ENCODE results near the gene ZSWIM6. TPM values are rescaled to one million over a fixed set of nuclear protein-coding genes. Genes with fewer than 3 reads are reported as not detected.

Gene ZSWIM6
- total and polyA plus RNA-seq, 4 donors, result 14.5 to 32.2 (median 30.3) TPM

- Histone ChIP-seq H3K4me3 (ENCODE audit: low read depth, low read length) (no peak overlapping the region), H3K27me3 (ENCODE audit: control insufficient read depth, insufficient read depth, low read length) (no peaks in the 10 kb centered on the region), H3K9me3 (ENCODE audit: control insufficient read depth, insufficient read depth, low read length) (peaks cover 2% of the 10 kb centered on the region), H3K36me3 (ENCODE audit: control insufficient read depth, insufficient read depth, low read length) (no peaks in the 10 kb centered on the region), H3K27ac (ENCODE audit: low read depth, low read length) (no peak overlapping the region), H3K4me1 (ENCODE audit: control insufficient read depth, insufficient read depth, low read length) (peaks cover 21% of the 10 kb centered on the region)
- DNase-seq (ENCODE audit: low read depth in 4 of 6, low spot score in 6 of 6), result no peak
- WGBS (ENCODE audit: insufficient coverage), result 100% methylated on average over 1 of the region's 3 CpGs
Observed at GRCh38 chr5:61340775-61341361, 8.8 kb downstream of the ZSWIM6 start.

GRCh38 chr5:61342071-61342501 lies 10.0 kb downstream of the ZSWIM6 start:
- Histone ChIP-seq H3K9me3 (ENCODE audit: control insufficient read depth, insufficient read depth, low read length) (peaks cover under 1% of the 10 kb centered on the region), H3K4me1 (ENCODE audit: control insufficient read depth, insufficient read depth, low read length) (peaks cover 13% of the 10 kb centered on the region), H3K4me3 (ENCODE audit: low read depth, low read length) (no peak overlapping the region), H3K27me3 (ENCODE audit: control insufficient read depth, insufficient read depth, low read length) (no peaks in the 10 kb centered on the region), H3K36me3 (ENCODE audit: control insufficient read depth, insufficient read depth, low read length) (no peaks in the 10 kb centered on the region), H3K27ac (ENCODE audit: low read depth, low read length) (no peak overlapping the region)
- no CpG with 5 or more reads among the region's 4 CpGs for whole genome bisulfite sequencing (ENCODE audit: insufficient coverage)
- DNase-seq (ENCODE audit: low read depth in 4 of 6, low spot score in 6 of 6), result no peak

- H3K27me3 ChIP-seq (ENCODE audit: control insufficient read depth, insufficient read depth, low read length), result no peaks in the 10 kb centered on the region
- H3K36me3 ChIP-seq (ENCODE audit: control insufficient read depth, insufficient read depth, low read length), result no peaks in the 10 kb centered on the region
- no peaks in the 10 kb centered on the region for H3K9me3 ChIP-seq (ENCODE audit: control insufficient read depth, insufficient read depth, low read length)
- DNase-seq (ENCODE audit: low read depth in 4 of 6, low spot score in 6 of 6), result no peak
- WGBS (ENCODE audit: insufficient coverage), result no CpG with 5 or more reads among the region's 6 CpGs
- H3K4me3 ChIP-seq (ENCODE audit: low read depth, low read length), result no peak overlapping the region
- peaks cover 11% of the 10 kb centered on the region for H3K4me1 ChIP-seq (ENCODE audit: control insufficient read depth, insufficient read depth, low read length)
- no peak overlapping the region for H3K27ac ChIP-seq (ENCODE audit: low read depth, low read length)
Observed at GRCh38 chr5:61344187-61344944, 12.3 kb downstream of the ZSWIM6 start.

- peaks cover 11% of the 10 kb centered on the region for H3K4me1 ChIP-seq (ENCODE audit: control insufficient read depth, insufficient read depth, low read length)
Observed at GRCh38 chr5:61346511-61346910, 14.5 kb downstream of the ZSWIM6 start.

GRCh38 chr5:61347080-61347479 lies 15.0 kb downstream of the ZSWIM6 start:
- peak overlapping the region; percentile 49 for H3K27ac ChIP-seq (ENCODE audit: low read depth, low read length)

More at GRCh38 chr5:61346511-61346910, 14.5 kb downstream of the ZSWIM6 start:
- WGBS (ENCODE audit: insufficient coverage), result no CpG with 5 or more reads among the region's 2 CpGs
- Histone ChIP-seq H3K36me3 (ENCODE audit: control insufficient read depth, insufficient read depth, low read length) (no peaks in the 10 kb centered on the region), H3K27me3 (ENCODE audit: control insufficient read depth, insufficient read depth, low read length) (no peaks in the 10 kb centered on the region), H3K4me3 (ENCODE audit: low read depth, low read length) (no peak overlapping the region), H3K9me3 (ENCODE audit: control insufficient read depth, insufficient read depth, low read length) (no peaks in the 10 kb centered on the region), H3K27ac (ENCODE audit: low read depth, low read length) (no peak overlapping the region)
- DNase-seq (ENCODE audit: low read depth in 4 of 6, low spot score in 6 of 6), result no peak

GRCh38 chr5:61348447-61348846 lies 16.4 kb downstream of the ZSWIM6 start:
- Histone ChIP-seq H3K9me3 (ENCODE audit: control insufficient read depth, insufficient read depth, low read length) (no peaks in the 10 kb centered on the region), H3K4me1 (ENCODE audit: control insufficient read depth, insufficient read depth, low read length) (peaks cover 11% of the 10 kb centered on the region)
- 17% methylated on average over 1 of the region's 2 CpGs for WGBS (ENCODE audit: insufficient coverage)

More at GRCh38 chr5:61347080-61347479, 15.0 kb downstream of the ZSWIM6 start:
- Histone ChIP-seq H3K4me1 (ENCODE audit: control insufficient read depth, insufficient read depth, low read length) (peaks cover 11% of the 10 kb centered on the region), H3K36me3 (ENCODE audit: control insufficient read depth, insufficient read depth, low read length) (no peaks in the 10 kb centered on the region), H3K4me3 (ENCODE audit: low read depth, low read length) (no peak overlapping the region), H3K27me3 (ENCODE audit: control insufficient read depth, insufficient read depth, low read length) (no peaks in the 10 kb centered on the region), H3K9me3 (ENCODE audit: control insufficient read depth, insufficient read depth, low read length) (no peaks in the 10 kb centered on the region)
- 94% methylated on average over 2 of the region's 3 CpGs for WGBS (ENCODE audit: insufficient coverage)
- DNase-seq (ENCODE audit: low read depth in 4 of 6, low spot score in 6 of 6), result no peak

GRCh38 chr5:61349935-61350334 lies 17.9 kb downstream of the ZSWIM6 start:
- Histone ChIP-seq H3K36me3 (ENCODE audit: control insufficient read depth, insufficient read depth, low read length) (no peaks in the 10 kb centered on the region), H3K27ac (ENCODE audit: low read depth, low read length) (no peak overlapping the region), H3K27me3 (ENCODE audit: control insufficient read depth, insufficient read depth, low read length) (no peaks in the 10 kb centered on the region), H3K4me1 (ENCODE audit: control insufficient read depth, insufficient read depth, low read length) (no peaks in the 10 kb centered on the region), H3K4me3 (ENCODE audit: low read depth, low read length) (no peak overlapping the region), H3K9me3 (ENCODE audit: control insufficient read depth, insufficient read depth, low read length) (no peaks in the 10 kb centered on the region)
- DNase-seq (ENCODE audit: low read depth in 4 of 6, low spot score in 6 of 6), result no peak

More at GRCh38 chr5:61348447-61348846, 16.4 kb downstream of the ZSWIM6 start:
- Histone ChIP-seq H3K4me3 (ENCODE audit: low read depth, low read length) (no peak overlapping the region), H3K36me3 (ENCODE audit: control insufficient read depth, insufficient read depth, low read length) (no peaks in the 10 kb centered on the region), H3K27ac (ENCODE audit: low read depth, low read length) (no peak overlapping the region), H3K27me3 (ENCODE audit: control insufficient read depth, insufficient read depth, low read length) (no peaks in the 10 kb centered on the region)
- DNase-seq (ENCODE audit: low read depth in 4 of 6, low spot score in 6 of 6), result no peak

GRCh38 chr5:61350535-61350934 lies 18.5 kb downstream of the ZSWIM6 start:
- no peak for DNase-seq (ENCODE audit: low read depth in 4 of 6, low spot score in 6 of 6)
- H3K4me1 ChIP-seq (ENCODE audit: control insufficient read depth, insufficient read depth, low read length), result no peaks in the 10 kb centered on the region
- H3K9me3 ChIP-seq (ENCODE audit: control insufficient read depth, insufficient read depth, low read length), result no peaks in the 10 kb centered on the region
- no peaks in the 10 kb centered on the region for H3K36me3 ChIP-seq (ENCODE audit: control insufficient read depth, insufficient read depth, low read length)
- no CpG with 5 or more reads among the region's 4 CpGs for WGBS (ENCODE audit: insufficient coverage)
- H3K4me3 ChIP-seq (ENCODE audit: low read depth, low read length), result no peak overlapping the region
- H3K27me3 ChIP-seq (ENCODE audit: control insufficient read depth, insufficient read depth, low read length), result no peaks in the 10 kb centered on the region
- no peak overlapping the region for H3K27ac ChIP-seq (ENCODE audit: low read depth, low read length)

- WGBS (ENCODE audit: insufficient coverage), result 92% methylated on average over 1 of the region's 2 CpGs
- Histone ChIP-seq H3K27me3 (ENCODE audit: control insufficient read depth, insufficient read depth, low read length) (no peaks in the 10 kb centered on the region), H3K27ac (ENCODE audit: low read depth, low read length) (no peak overlapping the region), H3K4me1 (ENCODE audit: control insufficient read depth, insufficient read depth, low read length) (no peaks in the 10 kb centered on the region), H3K9me3 (ENCODE audit: control insufficient read depth, insufficient read depth, low read length) (no peaks in the 10 kb centered on the region), H3K36me3 (ENCODE audit: control insufficient read depth, insufficient read depth, low read length) (no peaks in the 10 kb centered on the region), H3K4me3 (ENCODE audit: low read depth, low read length) (no peak overlapping the region)
- no peak for DNase-seq (ENCODE audit: low read depth in 4 of 6, low spot score in 6 of 6)
Observed at GRCh38 chr5:61351733-61352132, 19.7 kb downstream of the ZSWIM6 start.

GRCh38 chr5:61352180-61352579 lies 20.1 kb downstream of the ZSWIM6 start:
- Histone ChIP-seq H3K27me3 (ENCODE audit: control insufficient read depth, insufficient read depth, low read length) (no peaks in the 10 kb centered on the region), H3K9me3 (ENCODE audit: control insufficient read depth, insufficient read depth, low read length) (no peaks in the 10 kb centered on the region), H3K4me1 (ENCODE audit: control insufficient read depth, insufficient read depth, low read length) (no peaks in the 10 kb centered on the region)

More at GRCh38 chr5:61352180-61352579, 20.1 kb downstream of the ZSWIM6 start:
- Histone ChIP-seq H3K27ac (ENCODE audit: low read depth, low read length) (no peak overlapping the region), H3K36me3 (ENCODE audit: control insufficient read depth, insufficient read depth, low read length) (no peaks in the 10 kb centered on the region), H3K4me3 (ENCODE audit: low read depth, low read length) (no peak overlapping the region)
- DNase-seq (ENCODE audit: low read depth in 4 of 6, low spot score in 6 of 6), result no peak
